HepG2 (cell line): ENCODE data around the gene SSU72. TPM values are rescaled to one million over a fixed set of nuclear protein-coding genes. Genes with fewer than 3 reads are reported as not detected.

ENCODE experiments used
- AHR ChIP-seq: IDR thresholded peaks from 2 replicates; pipeline ENCODE4 v1.6.1; 2018; ENCODE audit warnings: missing genetic modification reagents, missing compliant biosample characterization
- E2F5 ChIP-seq: sonication (generic); formaldehyde crosslinking; conservative IDR thresholded peaks from 2 replicates; pipeline ENCODE4 v1.4.0; 2020; ENCODE audit warnings: missing genetic modification reagents
- GABPA ChIP-seq, 2 experiments: IDR thresholded peaks; 2 replicates each; pipeline ENCODE4 v1.6.1; 2011 to 2016; ENCODE audit warnings: low read depth in 2 of 2, low read length in 1 of 2, missing biosample characterization in 1 of 2, missing genetic modification characterization in 1 of 2
- MXD4 ChIP-seq: IDR thresholded peaks from 2 replicates; pipeline ENCODE4 v1.6.1; 2016; ENCODE audit warnings: mild to moderate bottlenecking, missing biosample characterization, missing genetic modification reagents
- POLR2G ChIP-seq: fragments of 200-400 bp; formaldehyde crosslinking; IDR thresholded peaks from 2 replicates; pipeline ENCODE4 v1.6.1; 2018; ENCODE audit warnings: mild to moderate bottlenecking, low read depth, low read length, moderate library complexity
- RNF2 ChIP-seq: fragments of 450-650 bp; conservative IDR thresholded peaks from 2 replicates; pipeline ENCODE4 v1.6.1; 2016; ENCODE audit warnings: low read depth
- SMAD3 ChIP-seq: sonication (generic); formaldehyde crosslinking; IDR thresholded peaks from 2 replicates; pipeline ENCODE4 v1.4.0; 2020; ENCODE audit warnings: missing genetic modification reagents
- THAP11 ChIP-seq: IDR thresholded peaks from 2 replicates; pipeline ENCODE4 v1.6.1; 2016; ENCODE audit warnings: missing biosample characterization, missing genetic modification reagents
- TRAFD1 ChIP-seq: sonication (generic); formaldehyde crosslinking; IDR thresholded peaks from 2 replicates; pipeline ENCODE4 v1.5.1; 2020; ENCODE audit warnings: missing genetic modification reagents, mild to moderate bottlenecking, borderline replicate concordance
- ZBTB38 ChIP-seq: sonication (generic); formaldehyde crosslinking; IDR thresholded peaks from 2 replicates; pipeline ENCODE4 v1.5.1; 2020; ENCODE audit warnings: mild to moderate bottlenecking, missing genetic modification reagents
- ZHX2 ChIP-seq, 2 experiments: sonication (generic) in 1 of 2; formaldehyde crosslinking in 1 of 2; IDR thresholded peaks; 2 replicates each; pipeline versions ENCODE4 v1.6.1 to v1.9.0; 2014 to 2022; ENCODE audit warnings: antibody characterized with exemption in 1 of 2, borderline replicate concordance in 1 of 2, inconsistent platforms in 1 of 2, low read depth in 1 of 2, missing genetic modification reagents in 1 of 2
- ZNF124 ChIP-seq: sonication (generic); formaldehyde crosslinking; IDR thresholded peaks from 2 replicates; pipeline ENCODE4 v1.4.0; 2020; ENCODE audit warnings: missing genetic modification reagents
- ZNF224 ChIP-seq: sonication (generic); formaldehyde crosslinking; IDR thresholded peaks from 2 replicates; pipeline ENCODE4 v1.5.0; 2020; ENCODE audit warnings: mild to moderate bottlenecking, missing genetic modification reagents
- ZNF441 ChIP-seq: sonication (generic); formaldehyde crosslinking; IDR thresholded peaks from 2 replicates; pipeline ENCODE4 v1.7.0; 2021; ENCODE audit warnings: missing genetic modification reagents, borderline replicate concordance
- ZNF556 ChIP-seq: sonication (generic); formaldehyde crosslinking; IDR thresholded peaks from 2 replicates; pipeline ENCODE4 v1.4.0; 2020; ENCODE audit warnings: mild to moderate bottlenecking, missing genetic modification reagents, borderline replicate concordance
- ZNF605 ChIP-seq: sonication (generic); formaldehyde crosslinking; IDR thresholded peaks from 2 replicates; pipeline ENCODE4 v1.8.0; 2022; ENCODE audit warnings: mild to moderate bottlenecking, missing genetic modification reagents
- polyA plus RNA-seq, 8 experiments: library from polyadenylated mRNA; depleted of rRNA in 3 of 8; stranded (reverse) in 7 of 8; unstranded in 1 of 8; fragments of >200 nt; fragmentation: Illumina TruSeq in 4 of 8; extraction: Trizol in 4 of 8; gene quantifications; 2 replicates each; pipeline versions ENCODE4 v1.2.1 to v1.2.3, GENCODE V29; 2011 to 2016; ENCODE audit warnings: low read depth in 4 of 8, missing spikeins in 1 of 8, mixed read lengths in 1 of 8; ENCODE audit not compliant: insufficient read depth in 1 of 8
- total RNA-seq, 5 experiments: library from RNA; depleted of rRNA; stranded (reverse); fragments of >200 nt; fragmentation: Illumina TruSeq; extraction: Trizol; gene quantifications; 2 replicates each; pipeline ENCODE4 v1.2.3, GENCODE V29; 2016; ENCODE audit warnings: low read depth in 1 of 5

The SSU72 gene
- total and polyA plus RNA-seq, 2 of the 13 experiments (the other 11 are each of a cell fraction or from before 2014, with no cell fraction given): 42.8 to 67.1 TPM

- TF ChIP-seq E2F5 (CRISPR knock-in tag) (peak; percentile 62; the same call in 1 of the 2 replicates), POLR2G (peak; percentile 91), ZNF224 (CRISPR knock-in tag) (no peak), ZNF441 (CRISPR knock-in tag) (peak; percentile 57; the same call in 1 of the 2 replicates), MXD4 (CRISPR knock-in tag) (peak; percentile 75; the same call in 1 of the 2 replicates), ZBTB38 (peak; percentile 89; the same call in 1 of the 2 replicates), ZNF605 (CRISPR knock-in tag) (0 out of 2 replicates have a peak, but pooled peaks have one; percentile 13), TRAFD1 (CRISPR knock-in tag) (no peak), ZNF556 (CRISPR knock-in tag) (peak; percentile 96), ZHX2 (IDR thresholded peaks at IDR 0.05; ENCODE audit: low read depth) (peak; percentile 90), ZHX2 (CRISPR knock-in tag; IDR thresholded peaks at IDR 0.05; ENCODE audit: borderline replicate concordance) (no peak), SMAD3 (CRISPR knock-in tag) (no peak), ZNF124 (CRISPR knock-in tag) (no peak), RNF2 (no peak), GABPA (IDR thresholded peaks at IDR 0.05; ENCODE audit: low read depth, low read length) (no peak), GABPA (CRISPR knock-in tag; IDR thresholded peaks at IDR 0.05; ENCODE audit: low read depth) (peak; percentile 92), THAP11 (CRISPR knock-in tag) (peak; percentile 96), AHR (peak; percentile 54; the same call in 1 of the 2 replicates)
Measured at GRCh38 chr1:1615256-1616044, 40.8 kb upstream of the SSU72 start, which contains the start of gene MIB2 (continued).
